ENCODE measurements around the gene GSTT2.

DNA sequence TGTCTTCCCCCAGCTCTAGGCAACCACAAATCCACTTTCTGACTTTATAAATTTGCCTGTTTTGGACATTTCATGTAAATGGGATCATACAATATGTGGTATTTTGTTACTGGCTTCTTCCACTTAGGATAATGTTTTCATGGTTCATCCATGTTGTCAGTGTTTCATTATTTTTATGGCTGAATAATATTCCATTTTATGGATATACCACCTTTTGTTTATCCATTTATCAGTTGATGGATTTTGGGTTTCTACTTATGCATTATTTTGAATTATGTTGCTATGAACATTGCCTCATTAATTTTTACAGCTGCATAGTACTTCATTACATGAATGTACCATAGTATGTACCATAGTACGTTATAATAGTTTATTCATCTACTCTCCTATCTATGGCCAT is 36.2 kb downstream of the GSTT2 start:
- TF ChIP-seq POLR2A (IDR thresholded peaks at IDR 0.05) (no peak), POLR2AphosphoS5 (IDR thresholded peaks at IDR 0.05) (no peak)
- TF ChIP-seq, protein P1, sequence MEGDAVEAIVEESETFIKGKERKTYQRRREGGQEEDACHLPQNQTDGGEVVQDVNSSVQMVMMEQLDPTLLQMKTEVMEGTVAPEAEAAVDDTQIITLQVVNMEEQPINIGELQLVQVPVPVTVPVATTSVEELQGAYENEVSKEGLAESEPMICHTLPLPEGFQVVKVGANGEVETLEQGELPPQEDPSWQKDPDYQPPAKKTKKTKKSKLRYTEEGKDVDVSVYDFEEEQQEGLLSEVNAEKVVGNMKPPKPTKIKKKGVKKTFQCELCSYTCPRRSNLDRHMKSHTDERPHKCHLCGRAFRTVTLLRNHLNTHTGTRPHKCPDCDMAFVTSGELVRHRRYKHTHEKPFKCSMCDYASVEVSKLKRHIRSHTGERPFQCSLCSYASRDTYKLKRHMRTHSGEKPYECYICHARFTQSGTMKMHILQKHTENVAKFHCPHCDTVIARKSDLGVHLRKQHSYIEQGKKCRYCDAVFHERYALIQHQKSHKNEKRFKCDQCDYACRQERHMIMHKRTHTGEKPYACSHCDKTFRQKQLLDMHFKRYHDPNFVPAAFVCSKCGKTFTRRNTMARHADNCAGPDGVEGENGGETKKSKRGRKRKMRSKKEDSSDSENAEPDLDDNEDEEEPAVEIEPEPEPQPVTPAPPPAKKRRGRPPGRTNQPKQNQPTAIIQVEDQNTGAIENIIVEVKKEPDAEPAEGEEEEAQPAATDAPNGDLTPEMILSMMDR (IDR thresholded peaks at IDR 0.05), result no peak
